NOMO-1 treated with dmso at 0.1 percent for 144 hours (cell line): ENCODE measurements around the gene ZNF839.
A peak's percentile ranks its signal among the peaks of the same experiment; 100 is the strongest.
"Not testable (repeated sequence)": the region's sequence is repeated elsewhere in the genome, so short reads cannot be mapped to it uniquely, and the experiment has no call there.

Experiments
- DNase-seq: peaks from one replicate; lab custom pipeline; 2025; ENCODE audit not compliant: unreplicated experiment; lab: John Stamatoyannopoulos, UW

Gene ZNF839

DNA sequence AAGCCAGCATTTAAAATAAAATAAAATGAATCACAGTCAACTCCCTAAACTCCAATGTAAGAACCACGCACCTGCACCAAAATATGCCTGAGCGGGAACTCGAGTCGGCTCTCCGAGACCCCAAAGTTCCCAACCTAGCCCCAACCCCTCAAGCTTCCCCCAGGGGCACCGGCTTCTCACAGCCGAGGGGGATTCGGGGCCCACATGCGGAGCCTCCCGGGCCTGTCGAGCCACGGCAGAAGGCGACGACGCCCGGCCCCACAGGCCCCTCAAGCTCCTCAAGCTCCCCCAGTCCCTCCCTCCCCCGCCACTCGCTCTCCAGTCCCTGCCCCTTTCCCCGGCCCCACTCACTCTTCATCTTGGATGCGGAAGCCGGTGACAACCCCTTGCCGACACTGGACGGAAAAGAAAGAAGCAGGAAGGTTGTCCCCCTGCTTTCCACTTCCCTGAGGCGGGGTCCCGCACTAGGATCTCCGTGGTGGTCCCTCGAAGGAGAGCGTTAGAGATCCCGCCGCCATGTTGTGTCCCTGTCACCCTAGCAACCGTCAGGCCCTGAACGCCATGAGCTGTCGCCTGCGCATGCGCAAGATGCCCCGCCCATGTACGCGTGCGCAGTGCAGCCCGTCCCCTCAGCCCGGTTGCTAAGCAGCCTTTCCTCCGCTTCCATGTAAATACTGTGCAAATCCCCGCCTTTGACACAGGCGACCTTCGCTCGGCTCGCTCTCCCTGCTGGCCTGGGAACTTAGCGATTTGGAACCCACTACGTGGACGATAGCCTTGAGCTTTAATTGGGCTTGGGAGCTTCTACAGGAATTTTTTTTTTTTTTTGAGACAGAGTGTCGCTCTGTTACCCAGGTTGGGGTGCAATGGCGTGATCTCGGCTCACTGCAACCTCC, 14.7 kb upstream of the ZNF839 start, which contains the start of gene MOK:
Gene MOK, minus strand, starts transcription at position 554 of the 896 bp plus-strand sequence. Its CDS starts 196 bp downstream, at position 358.
- DNase-seq, result peak; percentile 90

DNA sequence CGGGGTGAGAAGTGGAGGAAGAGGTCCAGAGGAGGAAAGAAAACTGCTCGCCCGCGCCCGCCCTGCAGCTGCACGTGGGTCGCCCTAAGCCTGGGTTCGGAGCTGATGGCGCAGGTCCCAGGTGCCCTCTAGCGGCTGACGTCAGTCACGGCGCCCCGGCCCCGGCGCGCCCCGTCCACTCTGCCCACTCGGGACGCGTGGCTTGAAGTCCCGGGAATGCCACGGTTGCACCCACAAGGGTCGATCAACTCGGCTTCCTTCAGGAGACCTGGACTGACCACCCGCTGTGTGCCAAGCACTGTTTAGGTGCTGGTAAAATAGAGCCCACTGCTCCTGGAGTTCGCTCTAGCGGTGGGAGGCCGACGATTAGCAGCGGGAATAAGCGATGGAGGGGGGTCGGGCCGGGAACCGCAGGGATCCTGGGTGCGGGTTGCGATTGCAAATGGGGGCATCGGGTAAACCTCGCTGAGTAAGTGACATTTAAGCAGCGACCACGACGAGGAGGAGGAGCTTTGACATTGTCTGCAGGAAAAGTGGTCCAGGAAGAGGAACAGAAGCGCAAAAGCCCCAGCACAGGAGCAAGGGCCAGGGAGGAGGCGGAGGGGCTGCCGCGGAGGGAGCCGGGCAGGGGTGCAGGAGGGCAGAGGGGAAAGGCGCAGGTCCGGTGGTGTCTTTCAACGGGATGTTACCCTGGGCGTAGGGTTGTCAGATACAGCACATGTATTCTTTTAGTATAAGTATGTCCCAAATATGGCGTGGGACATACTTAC, 5.1 kb upstream of the ZNF839 start:
- peak; percentile 87 for DNase-seq

DNA sequence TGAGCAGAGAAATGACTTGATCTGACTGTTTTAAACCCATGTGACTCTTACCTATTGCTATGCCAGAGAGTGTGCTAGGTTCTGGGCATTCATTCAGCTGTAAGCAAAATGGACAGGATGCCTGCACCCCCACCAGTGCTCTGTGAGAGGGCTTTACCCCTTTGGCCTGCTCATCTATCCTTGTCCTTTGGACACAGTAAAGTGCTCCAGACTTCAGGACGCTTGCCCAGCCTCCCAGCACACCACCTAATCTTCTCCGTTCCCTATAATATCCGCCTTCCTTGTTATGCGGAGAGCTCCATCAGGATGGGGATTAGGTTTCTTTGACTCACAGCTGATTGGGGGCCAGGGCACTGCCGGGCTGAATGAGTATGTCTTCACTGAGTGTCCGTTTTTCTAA, 4.4 kb upstream of the ZNF839 start:
- no peak for DNase-seq

DNA sequence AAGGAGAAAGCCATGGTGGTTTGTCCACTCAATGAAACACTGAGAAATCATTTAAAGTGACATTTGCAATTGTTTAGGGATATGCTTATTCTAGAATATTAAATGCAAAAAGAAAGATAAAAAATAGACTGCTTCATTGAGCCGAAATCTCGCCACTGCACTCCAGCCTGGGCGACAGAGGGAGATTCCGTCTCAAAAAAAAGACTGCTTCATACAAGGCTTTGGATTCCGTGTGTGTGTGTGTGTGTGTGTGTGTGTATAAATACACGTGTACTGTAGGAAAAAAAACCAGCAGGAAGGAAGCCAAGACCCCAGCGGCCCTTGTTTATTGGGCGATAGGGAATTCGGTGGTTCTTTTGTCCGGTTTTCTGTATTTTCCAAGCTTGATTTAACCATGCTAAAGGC, 3.2 kb upstream of the ZNF839 start:
- DNase-seq, result no peak

DNA sequence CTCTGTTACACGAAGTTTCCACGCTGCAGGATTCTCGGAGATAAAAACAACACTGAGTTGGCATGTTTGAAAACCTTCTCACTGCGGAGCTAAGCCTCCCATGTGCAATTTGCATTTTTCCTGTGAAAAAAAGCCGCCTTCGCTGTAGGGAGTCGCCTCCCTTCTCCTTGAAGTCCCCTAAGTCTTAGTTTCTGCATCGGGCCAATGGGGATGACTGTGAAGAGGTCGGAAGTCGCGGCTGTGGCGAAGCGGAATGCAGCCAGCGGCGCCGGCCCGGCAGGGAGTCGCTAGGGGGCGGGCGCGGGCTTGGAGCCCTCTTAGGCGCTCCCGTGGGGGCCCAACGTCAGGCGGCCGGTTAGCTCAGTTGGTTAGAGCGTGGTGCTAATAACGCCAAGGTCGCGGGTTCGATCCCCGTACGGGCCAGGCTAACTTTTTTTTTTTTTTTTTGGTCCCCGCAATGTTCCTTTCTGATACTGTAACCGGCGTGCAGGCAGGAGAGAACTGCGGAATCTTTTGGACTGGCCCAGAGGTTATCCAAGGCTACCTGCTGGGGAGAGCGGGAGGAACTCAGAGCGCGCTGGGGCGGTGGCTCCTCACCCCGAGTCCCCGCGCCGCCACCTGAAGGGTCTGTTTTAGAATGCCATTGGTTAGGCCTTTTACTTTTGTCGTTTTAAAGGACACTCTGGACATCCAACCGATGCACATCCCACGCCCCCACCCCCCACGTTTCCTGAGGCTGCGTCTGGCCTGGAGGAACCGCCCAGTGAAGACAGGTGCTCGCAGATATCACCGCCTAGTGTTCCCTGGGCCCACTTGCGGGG, 2.6 kb upstream of the ZNF839 start:
- peak; percentile 73 for DNase-seq

- peak; percentile 27 for DNase-seq
Measured at GRCh38 chr14:102317564-102318248, 1.8 kb upstream of the ZNF839 start.

GRCh38 chr14:102318781-102319276, 717 bp upstream of the ZNF839 start:
- no peak for DNase-seq

DNA sequence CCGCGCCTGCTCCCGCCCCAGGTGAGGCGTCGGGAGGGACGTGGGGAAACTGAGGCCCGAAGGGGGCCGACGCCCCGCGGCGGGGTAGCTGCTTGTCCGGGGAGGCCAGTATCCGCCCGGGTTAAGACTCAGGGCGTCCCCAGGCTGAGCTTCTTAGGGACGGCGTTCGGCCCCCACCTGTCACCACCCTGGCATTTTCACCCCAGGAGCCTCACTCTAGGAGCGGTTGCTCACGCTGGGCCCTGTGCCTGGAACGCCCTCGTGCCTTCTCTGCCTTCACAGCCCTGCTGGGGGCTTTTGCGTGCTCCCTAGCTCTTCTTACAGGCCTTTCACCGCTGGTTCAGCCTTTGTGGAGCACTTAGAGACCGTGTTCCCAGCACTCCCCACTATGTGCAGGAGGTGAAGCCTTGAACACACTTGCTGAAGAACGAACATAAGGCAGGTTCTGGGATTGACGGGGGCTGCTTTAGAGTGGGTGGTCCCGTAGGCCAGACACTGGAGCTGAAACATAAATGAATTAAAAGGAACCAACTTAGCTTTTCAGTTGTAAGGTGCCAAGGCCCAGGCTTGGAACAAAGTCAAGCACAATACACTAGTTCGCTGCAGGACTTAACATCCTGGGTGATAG, 601 bp downstream of the ZNF839 start:
- peak; percentile 2 for DNase-seq

DNA sequence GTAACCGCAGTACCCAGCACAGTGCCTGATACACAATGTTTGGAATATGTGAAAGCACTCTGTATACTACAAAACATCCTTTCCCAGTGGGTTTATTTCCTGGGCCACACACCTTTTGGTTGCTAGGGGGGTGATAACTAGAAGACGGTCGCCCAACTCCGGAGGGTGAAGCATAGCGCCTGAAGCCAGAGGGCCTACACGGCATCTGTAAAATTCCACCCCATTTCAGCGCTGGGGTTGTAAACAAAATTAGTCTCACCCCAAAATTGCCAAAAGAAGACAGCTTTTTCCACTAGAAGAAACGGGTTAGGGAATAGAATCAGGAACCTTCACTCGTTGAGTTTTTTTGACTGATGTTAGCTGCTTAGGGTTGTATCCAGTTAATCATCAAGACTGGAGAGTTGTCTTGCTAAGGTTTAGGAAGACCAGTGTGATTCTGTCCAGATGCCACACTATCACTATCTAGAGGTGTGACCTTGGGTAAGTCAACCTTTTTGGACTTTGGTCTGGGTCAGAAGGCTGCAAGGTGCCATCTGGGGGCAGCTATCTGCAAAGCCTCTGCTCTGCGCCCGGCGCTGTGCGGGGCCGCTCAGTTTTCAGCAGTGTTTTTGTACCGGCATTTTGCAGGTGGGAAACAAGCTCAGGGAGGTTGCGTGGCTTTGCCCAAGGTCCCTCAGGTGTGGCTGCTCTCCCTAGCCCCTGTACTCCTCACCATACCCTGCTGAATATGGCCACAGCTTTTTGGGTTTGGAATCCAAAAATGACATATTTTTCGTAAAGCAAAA, 1.3 kb downstream of the ZNF839 start:
- no peak for DNase-seq

DNA sequence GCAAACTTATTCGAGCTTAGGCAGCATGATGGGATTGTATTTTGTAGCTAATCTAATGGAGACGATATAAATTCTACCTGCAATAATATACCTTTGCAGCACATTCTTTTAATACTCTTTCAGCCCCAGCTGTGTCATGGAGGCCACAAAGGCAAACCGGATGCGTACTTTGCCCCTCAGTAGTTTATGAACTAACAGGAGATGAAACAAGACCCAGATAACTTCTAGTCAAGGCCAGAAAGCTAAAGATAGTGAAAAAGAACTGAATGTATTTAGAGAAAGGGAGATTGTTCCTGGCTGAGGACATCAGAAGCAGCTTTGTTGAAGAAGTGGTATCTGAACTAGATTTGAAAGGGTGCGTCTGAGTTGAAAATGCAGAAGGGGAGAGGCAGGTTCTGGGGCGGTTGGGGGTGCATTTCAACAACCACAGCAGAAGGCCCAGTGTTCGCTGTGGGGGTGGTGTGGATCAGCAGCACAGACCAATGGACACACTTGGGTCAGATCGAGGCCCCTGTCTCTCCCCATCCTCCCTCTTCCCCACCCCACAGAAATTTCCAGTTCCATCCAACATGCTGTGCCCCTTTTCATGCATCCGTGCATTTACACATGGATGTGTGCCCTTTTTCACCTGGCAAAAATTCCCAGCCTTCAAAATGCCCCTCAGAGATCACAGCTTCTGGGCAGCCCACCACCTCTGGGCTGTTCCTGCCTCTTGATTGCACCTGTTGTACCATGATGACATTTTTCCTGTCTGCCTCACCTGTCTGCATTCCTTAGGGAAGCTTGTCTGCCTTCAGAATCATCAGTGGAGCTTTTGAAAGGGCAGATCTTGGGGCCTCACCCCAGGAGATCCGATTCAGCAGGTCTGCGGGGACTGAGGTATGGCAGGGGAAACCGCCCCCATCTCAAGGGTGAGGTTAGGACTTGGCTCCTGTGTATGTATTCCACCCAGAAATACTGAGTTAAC, 2.2 kb downstream of the ZNF839 start:
- no peak for DNase-seq

GRCh38 chr14:102323102-102323501, 3.6 kb downstream of the ZNF839 start:
- no peak for DNase-seq

GRCh38 chr14:102325791-102326345, 6.3 kb downstream of the ZNF839 start:
- DNase-seq, result no peak

GRCh38 chr14:102326583-102326982, 7.0 kb downstream of the ZNF839 start:
- DNase-seq, result no peak

DNA sequence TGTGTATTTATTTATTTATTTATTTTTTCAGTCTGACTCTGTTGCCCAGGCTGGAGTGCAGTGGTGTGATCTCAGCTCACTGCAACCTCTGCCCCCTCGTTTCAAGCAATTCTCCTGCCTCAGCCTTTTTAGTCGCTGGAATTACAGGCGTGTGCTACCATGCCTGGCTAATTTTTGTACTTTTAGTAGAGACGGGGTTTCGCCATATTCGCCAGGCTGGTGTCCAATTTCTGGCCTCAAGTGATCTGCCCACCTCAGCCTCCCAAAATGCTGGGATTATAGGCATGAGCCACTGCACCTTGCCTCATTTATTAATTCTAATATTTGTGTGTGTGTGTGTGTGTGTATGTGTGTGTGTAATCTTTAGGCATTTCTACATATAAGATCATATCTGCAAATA, 9.8 kb downstream of the ZNF839 start:
- not testable (repeated sequence) for DNase-seq

GRCh38 chr14:102330806-102331205, 11.3 kb downstream of the ZNF839 start:
- no peak for DNase-seq

DNA sequence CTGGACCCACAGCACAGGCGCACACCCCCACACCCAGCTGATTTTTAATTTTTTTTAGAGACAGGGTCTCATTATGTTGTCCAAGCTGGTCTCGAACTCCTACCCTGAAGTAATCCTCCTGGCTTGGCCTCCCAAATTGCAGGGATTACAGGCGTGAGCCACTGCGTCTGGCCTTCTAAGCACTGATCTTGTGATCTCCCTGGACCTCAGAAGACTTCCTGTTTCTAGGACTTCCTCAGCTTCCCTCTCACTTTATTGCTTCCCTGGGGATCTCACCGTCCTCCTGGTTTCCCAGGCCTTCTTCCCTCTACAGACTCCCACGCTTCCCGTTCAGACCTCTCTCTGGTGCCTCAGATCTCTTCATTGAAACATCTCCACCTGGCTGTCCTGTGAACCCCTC, 13.8 kb downstream of the ZNF839 start:
- DNase-seq, result no peak

DNA sequence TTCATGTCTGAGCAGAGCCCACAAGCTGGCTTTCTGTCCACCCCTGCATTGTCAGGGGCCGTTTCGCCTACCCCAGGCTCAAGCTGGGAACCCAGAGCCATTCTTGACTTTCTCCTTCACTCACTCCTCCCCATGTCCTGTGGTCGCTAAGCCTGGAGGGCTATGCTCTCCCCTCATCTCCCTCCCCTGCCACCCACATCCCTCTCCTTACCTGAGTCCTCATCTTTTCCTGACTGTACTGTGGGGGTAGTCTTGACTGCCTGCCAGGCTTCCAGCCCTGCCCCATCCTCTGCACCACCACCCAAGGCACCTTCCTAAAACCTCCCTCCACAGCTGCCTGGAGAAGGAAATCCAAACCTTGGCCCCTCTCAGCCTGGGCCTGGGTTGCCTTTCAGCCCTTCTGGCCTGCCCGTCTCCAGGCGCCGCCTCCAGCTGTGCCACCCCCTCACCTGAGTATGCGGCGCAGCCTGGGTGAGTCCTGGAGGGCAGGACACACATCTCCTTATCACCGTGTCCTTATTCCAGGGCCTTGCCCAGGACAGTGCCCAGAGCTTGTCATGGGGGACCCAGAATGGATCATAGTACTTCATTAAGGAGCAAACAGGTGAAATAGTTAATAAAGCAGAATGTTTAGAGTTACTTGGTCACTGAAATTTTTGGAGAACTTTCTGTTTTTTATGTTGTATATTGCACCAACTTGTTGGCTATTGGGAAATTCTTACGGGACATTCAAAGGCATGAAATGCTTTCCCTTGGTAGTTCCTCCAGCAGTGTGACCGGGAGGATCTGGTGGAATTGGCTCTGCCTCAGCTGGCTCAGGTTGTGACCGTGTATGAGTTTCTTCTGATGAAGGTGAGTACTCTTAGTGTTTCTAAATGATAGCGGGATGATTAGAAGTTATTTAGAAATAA, 14.5 kb downstream of the ZNF839 start:
- no peak for DNase-seq
